ENCODE results near the gene NEAT1.
"Not testable (repeated sequence)": the region's sequence is repeated elsewhere in the genome, so short reads cannot be mapped to it uniquely, and the experiment has no call there.

The NEAT1 gene

DNA sequence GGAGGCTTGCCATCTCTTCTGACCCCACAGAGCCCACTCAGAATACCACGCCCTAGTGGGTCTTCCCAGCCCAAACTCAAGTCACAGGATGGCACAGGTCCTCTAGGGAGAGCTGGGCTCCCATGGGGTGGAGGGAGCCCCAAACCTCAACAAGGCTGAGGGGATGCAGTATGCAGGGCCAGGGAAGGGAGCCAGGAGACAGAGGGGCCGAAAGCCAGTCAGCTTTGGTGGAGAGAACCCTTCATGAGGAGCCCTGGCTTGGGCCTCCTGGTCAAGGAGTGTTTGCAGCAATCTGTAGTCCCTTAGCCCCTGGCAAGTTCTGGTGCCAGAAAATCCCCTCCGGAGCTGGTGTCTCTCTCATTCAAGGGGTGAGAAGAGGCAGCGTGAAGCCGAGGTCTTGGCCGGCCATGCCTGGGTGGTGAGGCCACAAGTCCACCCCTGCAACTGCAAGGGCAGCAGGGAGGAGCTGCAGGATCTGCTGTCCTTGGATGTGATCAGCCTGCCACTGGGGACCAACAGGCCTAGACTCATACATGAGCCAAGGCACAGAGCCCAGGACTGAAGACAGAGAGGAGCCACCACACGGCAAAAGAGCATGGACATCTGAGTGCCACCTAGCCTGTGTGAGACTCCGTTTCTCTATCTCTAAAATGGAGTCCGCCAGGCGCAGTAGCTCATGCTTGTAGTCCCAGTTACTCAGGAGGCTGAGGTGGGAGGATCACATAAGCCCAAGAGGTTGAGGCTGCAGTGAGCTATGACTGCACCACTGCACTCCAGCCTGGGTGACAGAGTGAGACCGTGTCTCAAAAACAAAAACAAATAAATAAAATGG lies 24.1 kb downstream of the NEAT1 start:
- H3K9me3 ChIP-seq (ENCODE audit: control insufficient read depth, low read length), result no peaks in the 10 kb centered on the region
- no peak overlapping the region for H3K4ac ChIP-seq (ENCODE audit: low read depth in 1 of 2, low read length in 2 of 2)
- H3K23ac ChIP-seq (ENCODE audit: low read length in 2 of 2), result no peak overlapping the region
- no peak overlapping the region for H2AFZ ChIP-seq (ENCODE audit: low read depth, low read length)
- peak overlapping the region; percentile 23 for H4K8ac ChIP-seq (ENCODE audit: low read length)
- peak overlapping the region in 1 of 2 experiments; percentile 36 for H3K14ac ChIP-seq (ENCODE audit: low read length in 2 of 2)
- H3K4me1 ChIP-seq (ENCODE audit: control insufficient read depth, insufficient read depth, low read depth, low read length), result peaks cover 54% of the 10 kb centered on the region
- H2BK120ac ChIP-seq (ENCODE audit: low read depth, low read length), result no peak overlapping the region
- H3K4me2 ChIP-seq (ENCODE audit: low read length, poor library complexity, severe bottlenecking), result no peak overlapping the region
- no peak overlapping the region for H2BK5ac ChIP-seq (ENCODE audit: low read depth, low read length, poor library complexity, severe bottlenecking)
- H2BK12ac ChIP-seq (ENCODE audit: low read length in 2 of 2), result no peak overlapping the region
- no peak overlapping the region for H3K4me3 ChIP-seq (ENCODE audit: insufficient read depth in 1 of 2, low read depth in 1 of 2, low read length in 2 of 2)
- H4K91ac ChIP-seq (ENCODE audit: low read length), result no peak overlapping the region
- peak overlapping the region; percentile 80 for H3K9ac ChIP-seq (ENCODE audit: low read length)
- peak overlapping the region; percentile 49 to 52 for H3K18ac ChIP-seq (ENCODE audit: low read depth in 1 of 2, low read length in 2 of 2)
- H2BK15ac ChIP-seq (ENCODE audit: low read depth, poor library complexity, severe bottlenecking), result no peak overlapping the region
- H3K27me3 ChIP-seq (ENCODE audit: control insufficient read depth in 1 of 2, insufficient read depth in 1 of 2, low read length in 2 of 2), result no peaks in the 10 kb centered on the region
- 94% methylated on average over 11 of the region's 11 CpGs for WGBS
- no peak for DNase-seq
- H3K79me1 ChIP-seq (replicated peaks; ENCODE audit: low read length, poor library complexity, severe bottlenecking), result no peaks in the 10 kb centered on the region
- no peak overlapping the region for H2AK5ac ChIP-seq (ENCODE audit: low read length, severe bottlenecking)
- H3K36me3 ChIP-seq (ENCODE audit: control insufficient read depth in 1 of 2, insufficient read depth in 2 of 2, low read depth in 1 of 2, low read length in 2 of 2), result peaks cover 44 to 52% of the 10 kb centered on the region in 2 experiments
- H3K27ac ChIP-seq (ENCODE audit: low read length, poor library complexity, severe bottlenecking), result peak overlapping the region; percentile 74

DNA sequence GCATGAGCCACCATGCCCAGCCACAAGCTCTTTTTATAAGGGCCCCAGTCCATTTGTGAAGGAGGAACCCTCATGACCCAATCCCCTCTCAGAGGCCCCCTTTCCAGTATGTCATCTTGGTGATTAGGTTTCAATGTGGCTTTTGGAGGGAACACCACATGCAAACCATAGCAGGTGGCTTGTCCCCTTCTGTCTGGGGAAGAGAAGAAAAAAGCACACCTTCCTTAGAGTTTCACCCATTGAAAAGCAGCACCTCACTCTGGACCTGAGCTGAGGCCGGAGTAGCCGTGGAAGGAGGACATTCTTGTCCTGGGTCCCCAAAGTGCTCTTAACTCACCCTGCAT lies 25.4 kb downstream of the NEAT1 start:
- Histone ChIP-seq H3K9ac (ENCODE audit: low read length) (peak overlapping the region; percentile 80), H3K4me1 (ENCODE audit: control insufficient read depth, insufficient read depth, low read depth, low read length) (peaks cover 50% of the 10 kb centered on the region), H3K18ac (ENCODE audit: low read depth in 1 of 2, low read length in 2 of 2) (no peak overlapping the region), H2BK120ac (ENCODE audit: low read depth, low read length) (no peak overlapping the region), H3K9me3 (ENCODE audit: control insufficient read depth, low read length) (no peaks in the 10 kb centered on the region), H3K4ac (ENCODE audit: low read depth in 1 of 2, low read length in 2 of 2) (no peak overlapping the region), H2BK12ac (ENCODE audit: low read length in 2 of 2) (no peak overlapping the region), H3K4me3 (ENCODE audit: insufficient read depth in 1 of 2, low read depth in 1 of 2, low read length in 2 of 2) (no peak overlapping the region), H4K8ac (ENCODE audit: low read length) (no peak overlapping the region), H2AFZ (ENCODE audit: low read depth, low read length) (no peak overlapping the region), H4K91ac (ENCODE audit: low read length) (no peak overlapping the region), H3K27ac (ENCODE audit: low read length, poor library complexity, severe bottlenecking) (peak overlapping the region; percentile 66), H3K79me1 (replicated peaks; ENCODE audit: low read length, poor library complexity, severe bottlenecking) (no peaks in the 10 kb centered on the region), H3K27me3 (ENCODE audit: control insufficient read depth in 1 of 2, insufficient read depth in 1 of 2, low read length in 2 of 2) (no peaks in the 10 kb centered on the region), H3K4me2 (ENCODE audit: low read length, poor library complexity, severe bottlenecking) (no peak overlapping the region), H2AK5ac (ENCODE audit: low read length, severe bottlenecking) (no peak overlapping the region), H3K23ac (ENCODE audit: low read length in 2 of 2) (no peak overlapping the region), H3K36me3 (ENCODE audit: control insufficient read depth in 1 of 2, insufficient read depth in 2 of 2, low read depth in 1 of 2, low read length in 2 of 2) (peaks cover 35 to 44% of the 10 kb centered on the region in 2 experiments), H2BK5ac (ENCODE audit: low read depth, low read length, poor library complexity, severe bottlenecking) (no peak overlapping the region), H3K14ac (ENCODE audit: low read length in 2 of 2) (no peak overlapping the region), H2BK15ac (ENCODE audit: low read depth, poor library complexity, severe bottlenecking) (no peak overlapping the region)
- WGBS, result 100% methylated on average over 2 of the region's 2 CpGs
- peak; percentile 88 for DNase-seq

DNA sequence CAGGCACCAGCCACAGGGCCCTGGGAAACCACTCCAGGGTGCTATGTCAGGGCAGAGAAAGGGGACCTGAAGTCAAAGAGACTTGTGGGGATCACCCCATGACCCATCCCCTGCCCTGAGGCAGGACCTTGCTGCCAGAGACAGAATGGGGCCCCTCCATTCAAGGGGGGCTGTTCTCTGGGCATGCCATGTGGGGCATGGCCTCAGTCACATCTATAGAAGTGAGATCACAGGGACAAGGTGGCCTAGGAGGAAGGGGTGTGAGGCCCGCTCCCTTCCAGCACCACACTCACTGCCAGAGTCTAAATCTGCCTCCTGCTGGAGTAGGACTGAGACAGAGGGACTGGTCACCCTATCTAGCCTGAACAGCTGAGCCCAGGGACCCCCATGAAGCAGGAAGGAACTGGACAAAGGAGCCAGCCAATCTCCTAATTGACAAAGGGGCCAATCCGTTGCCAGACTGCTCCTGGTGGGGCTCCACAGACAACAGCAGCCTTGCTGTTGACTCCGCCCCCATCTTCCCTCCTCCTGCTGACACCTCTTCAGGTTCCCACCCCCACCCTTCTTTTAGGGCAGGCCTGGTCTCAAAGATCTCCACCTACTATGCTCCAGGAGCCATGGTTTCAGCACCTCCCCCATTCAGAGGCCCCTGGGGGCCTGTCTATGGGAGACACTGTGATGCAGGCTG lies 26.0 kb downstream of the NEAT1 start:
- no peak overlapping the region for H2BK12ac ChIP-seq (ENCODE audit: low read length in 2 of 2)
- H3K9me3 ChIP-seq (ENCODE audit: control insufficient read depth, low read length), result no peaks in the 10 kb centered on the region
- no peak overlapping the region for H2BK15ac ChIP-seq (ENCODE audit: low read depth, poor library complexity, severe bottlenecking)
- peak overlapping the region; percentile 66 for H3K27ac ChIP-seq (ENCODE audit: low read length, poor library complexity, severe bottlenecking)
- H3K9ac ChIP-seq (ENCODE audit: low read length), result peak overlapping the region; percentile 80
- H3K36me3 ChIP-seq (ENCODE audit: control insufficient read depth in 1 of 2, insufficient read depth in 2 of 2, low read depth in 1 of 2, low read length in 2 of 2), result peaks cover 30 to 42% of the 10 kb centered on the region in 2 experiments
- H4K8ac ChIP-seq (ENCODE audit: low read length), result no peak overlapping the region
- H3K18ac ChIP-seq (ENCODE audit: low read depth in 1 of 2, low read length in 2 of 2), result peak overlapping the region in 1 of 2 experiments; percentile 16
- H3K27me3 ChIP-seq (ENCODE audit: control insufficient read depth in 1 of 2, insufficient read depth in 1 of 2, low read length in 2 of 2), result no peaks in the 10 kb centered on the region
- DNase-seq, result peak; percentile 94
- no peaks in the 10 kb centered on the region for H3K79me1 ChIP-seq (replicated peaks; ENCODE audit: low read length, poor library complexity, severe bottlenecking)
- H3K4me1 ChIP-seq (ENCODE audit: control insufficient read depth, insufficient read depth, low read depth, low read length), result peaks cover 46% of the 10 kb centered on the region
- no peak overlapping the region for H2BK120ac ChIP-seq (ENCODE audit: low read depth, low read length)
- H4K91ac ChIP-seq (ENCODE audit: low read length), result no peak overlapping the region
- no peak overlapping the region for H3K4me3 ChIP-seq (ENCODE audit: insufficient read depth in 1 of 2, low read depth in 1 of 2, low read length in 2 of 2)
- no peak overlapping the region for H2AFZ ChIP-seq (ENCODE audit: low read depth, low read length)
- 71% methylated on average over 3 of the region's 3 CpGs for WGBS
- no peak overlapping the region for H3K23ac ChIP-seq (ENCODE audit: low read length in 2 of 2)
- H2BK5ac ChIP-seq (ENCODE audit: low read depth, low read length, poor library complexity, severe bottlenecking), result no peak overlapping the region
- no peak overlapping the region for H2AK5ac ChIP-seq (ENCODE audit: low read length, severe bottlenecking)
- no peak overlapping the region for H3K4ac ChIP-seq (ENCODE audit: low read depth in 1 of 2, low read length in 2 of 2)
- H3K4me2 ChIP-seq (ENCODE audit: low read length, poor library complexity, severe bottlenecking), result no peak overlapping the region
- H3K14ac ChIP-seq (ENCODE audit: low read length in 2 of 2), result no peak overlapping the region

- H4K91ac ChIP-seq (ENCODE audit: low read length); H2BK120ac ChIP-seq (ENCODE audit: low read depth, low read length); H3K4ac ChIP-seq (ENCODE audit: low read depth in 1 of 2, low read length in 2 of 2); H3K79me1 ChIP-seq (replicated peaks; ENCODE audit: low read length, poor library complexity, severe bottlenecking); DNase-seq; H2BK15ac ChIP-seq (ENCODE audit: low read depth, poor library complexity, severe bottlenecking); H3K9ac ChIP-seq (ENCODE audit: low read length); H3K18ac ChIP-seq (ENCODE audit: low read depth in 1 of 2, low read length in 2 of 2); H3K14ac ChIP-seq (ENCODE audit: low read length in 2 of 2); H3K9me3 ChIP-seq (ENCODE audit: control insufficient read depth, low read length); H2AFZ ChIP-seq (ENCODE audit: low read depth, low read length); H3K27ac ChIP-seq (ENCODE audit: low read length, poor library complexity, severe bottlenecking); H3K27me3 ChIP-seq (ENCODE audit: control insufficient read depth in 1 of 2, insufficient read depth in 1 of 2, low read length in 2 of 2); H3K4me2 ChIP-seq (ENCODE audit: low read length, poor library complexity, severe bottlenecking); H2BK12ac ChIP-seq (ENCODE audit: low read length in 2 of 2); H4K8ac ChIP-seq (ENCODE audit: low read length); H2BK5ac ChIP-seq (ENCODE audit: low read depth, low read length, poor library complexity, severe bottlenecking); H2AK5ac ChIP-seq (ENCODE audit: low read length, severe bottlenecking); H3K23ac ChIP-seq (ENCODE audit: low read length in 2 of 2); H3K4me3 ChIP-seq (ENCODE audit: insufficient read depth in 1 of 2, low read depth in 1 of 2, low read length in 2 of 2): not testable (repeated sequence)
- Histone ChIP-seq H3K36me3 (ENCODE audit: control insufficient read depth in 1 of 2, insufficient read depth in 2 of 2, low read depth in 1 of 2, low read length in 2 of 2) (peaks cover 10 to 16% of the 10 kb centered on the region in 2 experiments), H3K4me1 (ENCODE audit: control insufficient read depth, insufficient read depth, low read depth, low read length) (peaks cover 39% of the 10 kb centered on the region)
- WGBS, result 100% methylated on average over 4 of the region's 30 CpGs
Measured at GRCh38 chr11:65451301-65451700, 28.7 kb downstream of the NEAT1 start.
